GM23338 (cell line): ENCODE data around the gene GPR108. TPM values are rescaled to one million over a fixed set of nuclear protein-coding genes. Genes with fewer than 3 reads are reported as not detected.

Source experiments
- ATAC-seq: fragments of 200-7000 bp; cut with Tn5 transposase; 3 replicates; pipeline ENCODE4 v1.9.1; 2020
- DNase-seq: peaks from one replicate; pipeline ENCODE4 v3.0.0-alpha.2; 2015; ENCODE audit warnings: low spot score
- H2AFZ ChIP-seq: fragments of 200-600 bp; sonication (generic); 2 replicates; pipeline ENCODE4 v1.8.0; 2016; ENCODE audit warnings: antibody characterized with exemption, mild to moderate bottlenecking, moderate library complexity
- H3F3A ChIP-seq: fragments of 200-600 bp; sonication (generic); replicated peaks from 2 replicates; pipeline ENCODE4 v1.8.0; 2017; ENCODE audit warnings: antibody characterized with exemption, mixed run types, low read depth
- H3K27ac ChIP-seq: fragments of 200-600 bp; sonication (generic); 2 replicates; pipeline ENCODE4 v1.6.1; 2016; ENCODE audit warnings: low read depth
- H3K27me3 ChIP-seq: fragments of 200-600 bp; sonication (generic); 2 replicates; pipeline ENCODE4 v1.8.0; 2016; ENCODE audit warnings: mild to moderate bottlenecking, mixed run types, moderate library complexity; ENCODE audit not compliant: insufficient read depth
- H3K36me3 ChIP-seq: fragments of 200-600 bp; sonication (generic); 2 replicates; pipeline ENCODE4 v1.8.0; 2016; ENCODE audit warnings: mild to moderate bottlenecking; ENCODE audit not compliant: insufficient read depth
- H3K4me1 ChIP-seq: fragments of 200-600 bp; sonication (generic); 2 replicates; pipeline ENCODE4 v1.8.0; 2016; ENCODE audit warnings: mild to moderate bottlenecking, moderate library complexity; ENCODE audit not compliant: insufficient read depth
- H3K4me2 ChIP-seq: fragments of 200-600 bp; sonication (generic); 2 replicates; pipeline ENCODE4 v1.7.1; 2017; ENCODE audit warnings: mixed run types
- H3K4me3 ChIP-seq: fragments of 200-600 bp; sonication (generic); 2 replicates; pipeline ENCODE4 v1.6.1; 2016; ENCODE audit warnings: mixed run types
- H3K79me2 ChIP-seq: fragments of 200-600 bp; sonication (generic); replicated peaks from 2 replicates; pipeline ENCODE4 v1.8.0; 2017; ENCODE audit warnings: mild to moderate bottlenecking; ENCODE audit not compliant: insufficient read depth
- H3K9me2 ChIP-seq: fragments of 200-600 bp; sonication (generic); 2 replicates; pipeline ENCODE4 v1.8.0; 2017; ENCODE audit not compliant: insufficient read depth
- H4K20me1 ChIP-seq: fragments of 200-600 bp; sonication (generic); replicated peaks from 2 replicates; pipeline ENCODE4 v1.8.0; 2017; ENCODE audit warnings: mild to moderate bottlenecking; ENCODE audit not compliant: insufficient read depth
- H3K27ac Mint-ChIP-seq: 2 replicates; pipeline ENCODE4 v1.8.0; 2020; ENCODE audit warnings: inconsistent platforms, mild to moderate bottlenecking, moderate library complexity, mixed read lengths
- H3K27me3 Mint-ChIP-seq: 3 replicates; pipeline ENCODE4 v1.8.0; 2022; ENCODE audit warnings: low read depth, mild to moderate bottlenecking, moderate library complexity, mixed read lengths, inconsistent platforms; ENCODE audit not compliant: insufficient read depth, poor library complexity
- H3K36me3 Mint-ChIP-seq: 3 replicates; pipeline ENCODE4 v1.8.0; 2021; ENCODE audit warnings: low read depth, mild to moderate bottlenecking, inconsistent platforms, moderate library complexity, mixed read lengths
- H3K4me1 Mint-ChIP-seq: 3 replicates; pipeline ENCODE4 v1.8.0; 2020; ENCODE audit warnings: mild to moderate bottlenecking, inconsistent platforms, mixed read lengths
- H3K4me3 Mint-ChIP-seq: 3 replicates; pipeline ENCODE4 v1.8.0; 2021; ENCODE audit warnings: moderate library complexity, mild to moderate bottlenecking, inconsistent platforms, mixed read lengths
- H3K9me3 Mint-ChIP-seq: 3 replicates; pipeline ENCODE4 v1.8.0; 2020; ENCODE audit warnings: moderate library complexity, mild to moderate bottlenecking, inconsistent platforms, mixed read lengths
- EZH2phosphoT487 ChIP-seq: fragments of 200-600 bp; sonication (generic); IDR thresholded peaks from one replicate; pipeline ENCODE4 v1.8.1; 2018; ENCODE audit warnings: antibody characterized with exemption; ENCODE audit not compliant: unreplicated experiment
- POLR2AphosphoS5 ChIP-seq: IDR thresholded peaks from 2 replicates; pipeline ENCODE4 v1.6.1; 2016; ENCODE audit warnings: antibody characterized with exemption, low read depth
- ZNF114 ChIP-seq: fragments of 250-450 bp; sonication (Bioruptor Pico); IDR thresholded peaks from 2 replicates; pipeline ENCODE4 v1.5.0; 2020; ENCODE audit warnings: mild to moderate bottlenecking, moderate library complexity
- ZNF331 ChIP-seq: fragments of 250-450 bp; sonication (Bioruptor Pico); IDR thresholded peaks from 2 replicates; pipeline ENCODE4 v1.5.0; 2020; ENCODE audit warnings: low read depth, mild to moderate bottlenecking, moderate library complexity
- polyA plus RNA-seq: library from polyadenylated mRNA; unstranded; fragments of >200 nt; fragmentation: Nextera tagmentation; extraction: Ambion mirVana; gene quantifications from 2 replicates; pipeline ENCODE4 v1.2.1, GENCODE V29; 2016
- total RNA-seq: library from RNA; depleted of rRNA; stranded (reverse); fragments of >200 nt; shearing (Covaris generic); gene quantifications from 2 replicates; pipeline ENCODE4 v1.2.3, GENCODE V29; 2014
- TF ChIP-seq, protein P1 (sequence below): fragments of 250-450 bp; sonication (Bioruptor Pico); IDR thresholded peaks from 2 replicates; pipeline ENCODE4 v1.5.0; 2020; ENCODE audit warnings: mild to moderate bottlenecking, moderate library complexity
- TF ChIP-seq, protein P2 (sequence below): IDR thresholded peaks from 2 replicates; pipeline ENCODE4 v1.6.1; 2016; ENCODE audit warnings: antibody characterized with exemption

Gene GPR108
- total and polyA plus RNA-seq, 2 experiments from 2014 or later, result 44.8 to 57.9 TPM

DNA sequence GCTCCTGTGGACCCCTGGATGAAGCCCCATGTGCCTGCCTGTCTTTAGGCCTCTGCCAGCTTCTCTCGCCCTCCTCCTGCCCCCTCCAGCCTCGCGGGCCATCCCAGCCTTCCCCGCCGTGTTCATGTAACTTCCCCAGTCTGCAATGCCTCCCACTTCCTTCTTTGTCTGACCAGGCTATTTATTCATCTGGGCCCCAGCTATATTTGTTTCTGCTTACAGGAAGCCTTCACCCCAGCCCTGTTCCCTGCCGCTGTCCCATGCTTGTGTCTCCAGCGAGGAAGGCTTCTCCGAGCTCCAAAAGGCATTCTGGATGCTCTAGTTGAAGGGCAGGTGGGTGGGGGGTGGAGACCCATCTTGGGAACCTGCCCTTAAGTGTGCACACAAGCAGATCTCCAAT lies 9.0 kb downstream of the GPR108 start (continued):
- TF ChIP-seq, protein P1, sequence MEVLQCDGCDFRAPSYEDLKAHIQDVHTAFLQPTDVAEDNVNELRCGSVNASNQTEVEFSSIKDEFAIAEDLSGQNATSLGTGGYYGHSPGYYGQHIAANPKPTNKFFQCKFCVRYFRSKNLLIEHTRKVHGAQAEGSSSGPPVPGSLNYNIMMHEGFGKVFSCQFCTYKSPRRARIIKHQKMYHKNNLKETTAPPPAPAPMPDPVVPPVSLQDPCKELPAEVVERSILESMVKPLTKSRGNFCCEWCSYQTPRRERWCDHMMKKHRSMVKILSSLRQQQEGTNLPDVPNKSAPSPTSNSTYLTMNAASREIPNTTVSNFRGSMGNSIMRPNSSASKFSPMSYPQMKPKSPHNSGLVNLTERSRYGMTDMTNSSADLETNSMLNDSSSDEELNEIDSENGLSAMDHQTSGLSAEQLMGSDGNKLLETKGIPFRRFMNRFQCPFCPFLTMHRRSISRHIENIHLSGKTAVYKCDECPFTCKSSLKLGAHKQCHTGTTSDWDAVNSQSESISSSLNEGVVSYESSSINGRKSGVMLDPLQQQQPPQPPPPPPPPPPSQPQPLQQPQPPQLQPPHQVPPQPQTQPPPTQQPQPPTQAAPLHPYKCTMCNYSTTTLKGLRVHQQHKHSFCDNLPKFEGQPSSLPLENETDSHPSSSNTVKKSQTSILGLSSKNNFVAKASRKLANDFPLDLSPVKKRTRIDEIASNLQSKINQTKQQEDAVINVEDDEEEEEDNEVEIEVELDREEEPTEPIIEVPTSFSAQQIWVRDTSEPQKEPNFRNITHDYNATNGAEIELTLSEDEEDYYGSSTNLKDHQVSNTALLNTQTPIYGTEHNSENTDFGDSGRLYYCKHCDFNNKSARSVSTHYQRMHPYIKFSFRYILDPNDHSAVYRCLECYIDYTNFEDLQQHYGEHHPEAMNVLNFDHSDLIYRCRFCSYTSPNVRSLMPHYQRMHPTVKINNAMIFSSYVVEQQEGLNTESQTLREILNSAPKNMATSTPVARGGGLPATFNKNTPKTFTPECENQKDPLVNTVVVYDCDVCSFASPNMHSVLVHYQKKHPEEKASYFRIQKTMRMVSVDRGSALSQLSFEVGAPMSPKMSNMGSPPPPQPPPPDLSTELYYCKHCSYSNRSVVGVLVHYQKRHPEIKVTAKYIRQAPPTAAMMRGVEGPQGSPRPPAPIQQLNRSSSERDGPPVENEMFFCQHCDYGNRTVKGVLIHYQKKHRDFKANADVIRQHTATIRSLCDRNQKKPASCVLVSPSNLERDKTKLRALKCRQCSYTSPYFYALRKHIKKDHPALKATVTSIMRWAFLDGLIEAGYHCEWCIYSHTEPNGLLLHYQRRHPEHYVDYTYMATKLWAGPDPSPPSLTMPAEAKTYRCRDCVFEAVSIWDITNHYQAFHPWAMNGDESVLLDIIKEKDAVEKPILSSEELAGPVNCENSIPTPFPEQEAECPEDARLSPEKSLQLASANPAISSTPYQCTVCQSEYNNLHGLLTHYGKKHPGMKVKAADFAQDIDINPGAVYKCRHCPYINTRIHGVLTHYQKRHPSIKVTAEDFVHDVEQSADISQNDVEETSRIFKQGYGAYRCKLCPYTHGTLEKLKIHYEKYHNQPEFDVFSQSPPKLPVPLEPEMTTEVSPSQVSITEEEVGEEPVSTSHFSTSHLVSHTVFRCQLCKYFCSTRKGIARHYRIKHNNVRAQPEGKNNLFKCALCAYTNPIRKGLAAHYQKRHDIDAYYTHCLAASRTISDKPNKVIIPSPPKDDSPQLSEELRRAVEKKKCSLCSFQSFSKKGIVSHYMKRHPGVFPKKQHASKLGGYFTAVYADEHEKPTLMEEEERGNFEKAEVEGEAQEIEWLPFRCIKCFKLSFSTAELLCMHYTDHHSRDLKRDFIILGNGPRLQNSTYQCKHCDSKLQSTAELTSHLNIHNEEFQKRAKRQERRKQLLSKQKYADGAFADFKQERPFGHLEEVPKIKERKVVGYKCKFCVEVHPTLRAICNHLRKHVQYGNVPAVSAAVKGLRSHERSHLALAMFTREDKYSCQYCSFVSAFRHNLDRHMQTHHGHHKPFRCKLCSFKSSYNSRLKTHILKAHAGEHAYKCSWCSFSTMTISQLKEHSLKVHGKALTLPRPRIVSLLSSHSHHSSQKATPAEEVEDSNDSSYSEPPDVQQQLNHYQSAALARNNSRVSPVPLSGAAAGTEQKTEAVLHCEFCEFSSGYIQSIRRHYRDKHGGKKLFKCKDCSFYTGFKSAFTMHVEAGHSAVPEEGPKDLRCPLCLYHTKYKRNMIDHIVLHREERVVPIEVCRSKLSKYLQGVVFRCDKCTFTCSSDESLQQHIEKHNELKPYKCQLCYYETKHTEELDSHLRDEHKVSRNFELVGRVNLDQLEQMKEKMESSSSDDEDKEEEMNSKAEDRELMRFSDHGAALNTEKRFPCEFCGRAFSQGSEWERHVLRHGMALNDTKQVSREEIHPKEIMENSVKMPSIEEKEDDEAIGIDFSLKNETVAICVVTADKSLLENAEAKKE, result no peak
- TF ChIP-seq POLR2AphosphoS5, result no peak

DNA sequence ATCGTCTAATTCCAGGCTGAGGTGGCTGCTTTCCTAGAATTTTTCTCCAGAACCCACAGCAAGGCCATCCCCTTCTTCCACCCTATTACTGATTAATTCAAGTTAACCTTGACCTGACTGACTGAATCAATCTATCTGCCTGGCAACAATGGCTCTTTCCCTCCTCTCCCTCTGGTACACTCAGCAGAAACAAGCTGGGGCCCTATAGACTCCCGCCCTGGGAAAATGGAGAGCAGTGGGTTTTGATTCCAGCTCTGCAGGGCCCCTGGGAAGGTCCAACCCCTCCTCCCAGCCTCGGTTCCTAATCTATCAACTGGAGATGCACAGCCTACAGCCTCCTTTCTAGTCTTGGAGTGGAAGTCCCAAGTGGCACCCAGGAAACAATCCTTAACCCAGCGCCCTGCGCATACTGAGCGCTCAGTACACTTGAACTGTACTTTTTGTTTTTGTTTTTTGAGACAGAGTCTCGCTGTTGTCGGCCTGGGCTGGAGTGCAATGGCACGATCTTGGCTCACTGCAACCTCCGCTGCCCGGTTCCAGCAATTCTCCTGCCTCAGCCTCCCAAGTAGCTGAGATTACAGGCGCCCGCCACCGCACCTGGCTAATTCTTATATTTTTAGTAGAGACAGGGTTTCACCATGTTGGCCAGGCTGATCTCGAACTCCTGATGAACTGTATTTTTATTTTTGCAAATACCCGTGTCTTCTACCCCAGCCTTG lies 11.7 kb downstream of the GPR108 start:
- Histone ChIP-seq H3K4me1 (peaks cover 18% of the 10 kb centered on the region), H2AFZ (no peak overlapping the region), H3K9me2 (no peaks in the 10 kb centered on the region), H3K27me3 (no peaks in the 10 kb centered on the region), H4K20me1 (0 out of 2 replicates have a peak, but pooled peaks cover 2% of the 10 kb centered on the region), H3K4me2 (no peak overlapping the region), H3K36me3 (no peaks in the 10 kb centered on the region), H3K79me2 (no peaks in the 10 kb centered on the region), H3F3A (no peaks in the 10 kb centered on the region), H3K4me3 (no peak overlapping the region), H3K27ac (no peak overlapping the region)
- peaks cover 7% of the 10 kb centered on the region for H3K27me3 Mint-ChIP-seq
- no peak for DNase-seq
- peaks cover 6% of the 10 kb centered on the region for H3K4me1 Mint-ChIP-seq
- no peak overlapping the region for H3K27ac Mint-ChIP-seq
- H3K9me3 Mint-ChIP-seq, result peaks cover 5% of the 10 kb centered on the region
- no peak overlapping the region for H3K4me3 Mint-ChIP-seq
- H3K36me3 Mint-ChIP-seq, result no peaks in the 10 kb centered on the region; the same call in 2 of the 3 replicates
- no peak for ATAC-seq
- TF ChIP-seq, protein P2, sequence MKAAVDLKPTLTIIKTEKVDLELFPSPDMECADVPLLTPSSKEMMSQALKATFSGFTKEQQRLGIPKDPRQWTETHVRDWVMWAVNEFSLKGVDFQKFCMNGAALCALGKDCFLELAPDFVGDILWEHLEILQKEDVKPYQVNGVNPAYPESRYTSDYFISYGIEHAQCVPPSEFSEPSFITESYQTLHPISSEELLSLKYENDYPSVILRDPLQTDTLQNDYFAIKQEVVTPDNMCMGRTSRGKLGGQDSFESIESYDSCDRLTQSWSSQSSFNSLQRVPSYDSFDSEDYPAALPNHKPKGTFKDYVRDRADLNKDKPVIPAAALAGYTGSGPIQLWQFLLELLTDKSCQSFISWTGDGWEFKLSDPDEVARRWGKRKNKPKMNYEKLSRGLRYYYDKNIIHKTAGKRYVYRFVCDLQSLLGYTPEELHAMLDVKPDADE, result no peak
- TF ChIP-seq EZH2phosphoT487 (no peak), ZNF331 (CRISPR knock-in tag) (no peak), ZNF114 (CRISPR knock-in tag) (no peak)
- TF ChIP-seq, protein P1, result no peak
